Common myeloid progenitor, CD34-positive (primary cell): ENCODE data around the gene CHRNA4.

ENCODE experiments used
- CTCF ChIA-PET: fragments of 350-600 bp; sonication (Branson Sonifier 250); formaldehyde crosslinking; loops from one replicate; lab custom pipeline; 2021; ENCODE audit warnings: antibody characterized with exemption; lab: Charles Lee
- POLR2A ChIA-PET: fragments of 350-600 bp; sonication (Branson Sonifier 250); formaldehyde crosslinking; loops from one replicate; lab custom pipeline; 2021; ENCODE audit warnings: antibody characterized with exemption; lab: Charles Lee
- DNase-seq, 3 donors: peaks; one replicate each; pipeline versions ENCODE4 v3.0.0 to v3.0.0-alpha.2; 2013
- H3K27ac ChIP-seq, 2 experiments: 1 replicate in 1 of 2; 2 replicates in 1 of 2; pipeline ENCODE4 v1.7.0; 2013; ENCODE audit warnings: inconsistent platforms in 2 of 2, low read length in 2 of 2, mild to moderate bottlenecking in 2 of 2, low read depth in 1 of 2, moderate library complexity in 1 of 2; ENCODE audit not compliant: severe bottlenecking in 2 of 2, insufficient read depth in 1 of 2, poor library complexity in 1 of 2
- H3K27me3 ChIP-seq, 5 experiments: replicated peaks in 2 of 5; 1 replicate in 3 of 5; 2 replicates in 2 of 5; pipeline versions ENCODE4 v1.6.1 to v1.7.0; 2013; ENCODE audit warnings: low read length in 4 of 5, mild to moderate bottlenecking in 2 of 5, moderate library complexity in 2 of 5, inconsistent platforms in 1 of 5; ENCODE audit not compliant: insufficient read depth in 5 of 5, control insufficient read depth in 4 of 5
- H3K36me3 ChIP-seq, 4 experiments: 1 replicate in 2 of 4; 2 replicates in 2 of 4; pipeline versions ENCODE4 v1.6.1 to v1.7.0; 2013; ENCODE audit warnings: low read length in 3 of 4, control low read depth in 1 of 4, mild to moderate bottlenecking in 1 of 4; ENCODE audit not compliant: control insufficient read depth in 4 of 4, insufficient read depth in 4 of 4
- H3K4me1 ChIP-seq, 4 experiments: 1 replicate in 3 of 4; 2 replicates in 1 of 4; pipeline versions ENCODE4 v1.6.1 to v1.7.1; 2013; ENCODE audit warnings: low read length in 3 of 4, mild to moderate bottlenecking in 3 of 4, control low read depth in 1 of 4, inconsistent platforms in 1 of 4, moderate library complexity in 1 of 4; ENCODE audit not compliant: control insufficient read depth in 4 of 4, insufficient read depth in 4 of 4; ENCODE audit errors: control extremely low read depth in 1 of 4
- H3K4me3 ChIP-seq, 7 experiments: 1 replicate in 4 of 7; 2 replicates in 3 of 7; pipeline versions ENCODE4 v1.5.1 to v1.7.0; 2013; ENCODE audit warnings: mild to moderate bottlenecking in 7 of 7, low read length in 6 of 7, moderate library complexity in 6 of 7, inconsistent platforms in 2 of 7, low read depth in 2 of 7, control low read depth in 1 of 7; ENCODE audit not compliant: insufficient read depth in 4 of 7, control insufficient read depth in 1 of 7; ENCODE audit errors: extremely low read depth in 1 of 7
- H3K9me3 ChIP-seq, 5 experiments: 1 replicate in 4 of 5; 2 replicates in 1 of 5; pipeline versions ENCODE4 v1.6.1 to v1.7.1; 2013; ENCODE audit warnings: low read length in 4 of 5, mild to moderate bottlenecking in 2 of 5, inconsistent platforms in 1 of 5, low read depth in 1 of 5, moderate library complexity in 1 of 5; ENCODE audit not compliant: control insufficient read depth in 4 of 5, insufficient read depth in 2 of 5; ENCODE audit errors: control extremely low read depth in 1 of 5
- WGBS: methylation state at CpG from one replicate; pipeline ENCODE4 v1.1.5; 2013; ENCODE audit not compliant: insufficient coverage; 5-methylcytosine and 5-hydroxymethylcytosine counted together

CHRNA4 gene

GRCh38 chr20:63316502-63316921 is 44.6 kb downstream of the CHRNA4 start:
- Histone ChIP-seq H3K27me3 (peaks cover 0 to 10% (median 0%) of the 10 kb centered on the region in 5 experiments), H3K27ac (no peak overlapping the region), H3K4me1 (no peaks in the 10 kb centered on the region), H3K36me3 (no peaks in the 10 kb centered on the region), H3K4me3 (no peak overlapping the region), H3K9me3 (no peaks in the 10 kb centered on the region)
- no peak for DNase-seq
- ChIA-PET CTCF (no interaction called here), POLR2A (no interaction called here)
- 95% methylated on average over 13 of the region's 14 CpGs for WGBS

- H3K4me1 ChIP-seq: no peaks in the 10 kb centered on the region
- H3K36me3 ChIP-seq: no peaks in the 10 kb centered on the region
- 76% methylated on average over 25 of the region's 31 CpGs for WGBS
- H3K27me3 ChIP-seq: peaks cover 0 to 4% (median 0%) of the 10 kb centered on the region in 5 experiments
- CTCF ChIA-PET: no interaction called here
- H3K9me3 ChIP-seq: no peaks in the 10 kb centered on the region
- DNase-seq: no peak
- H3K4me3 ChIP-seq: no peak overlapping the region
- POLR2A ChIA-PET: no interaction called here
- no peak overlapping the region for H3K27ac ChIP-seq
Observed at GRCh38 chr20:63315731-63316491, 45.2 kb downstream of the CHRNA4 start.

GRCh38 chr20:63315240-63315689 is 45.9 kb downstream of the CHRNA4 start:
- no peaks in the 10 kb centered on the region for H3K4me1 ChIP-seq
- ChIA-PET POLR2A (no interaction called here), CTCF (no interaction called here)
- peaks cover 0 to 4% (median 0%) of the 10 kb centered on the region in 5 experiments for H3K27me3 ChIP-seq
- 84% methylated on average over 12 of the region's 15 CpGs for WGBS
- no peaks in the 10 kb centered on the region for H3K36me3 ChIP-seq
- H3K9me3 ChIP-seq: no peaks in the 10 kb centered on the region
- no peak overlapping the region for H3K4me3 ChIP-seq
- no peak overlapping the region for H3K27ac ChIP-seq
- no peak for DNase-seq

- Histone ChIP-seq H3K27me3 (peaks cover 0 to 2% (median 0%) of the 10 kb centered on the region in 5 experiments), H3K27ac (no peak overlapping the region), H3K36me3 (no peaks in the 10 kb centered on the region), H3K4me1 (no peaks in the 10 kb centered on the region), H3K9me3 (no peaks in the 10 kb centered on the region), H3K4me3 (no peak overlapping the region)
- no peak for DNase-seq
- ChIA-PET POLR2A (no interaction called here), CTCF (no interaction called here)
- WGBS: 91% methylated on average over 15 of the region's 21 CpGs
Observed at GRCh38 chr20:63314566-63315239, 46.4 kb downstream of the CHRNA4 start.

GRCh38 chr20:63314015-63314471 is 47.1 kb downstream of the CHRNA4 start:
- 90% methylated on average over 6 of the region's 9 CpGs for WGBS
- ChIA-PET POLR2A (no interaction called here), CTCF (no interaction called here)
- Histone ChIP-seq H3K27me3 (peaks cover 0 to 5% (median 0%) of the 10 kb centered on the region in 5 experiments), H3K9me3 (no peaks in the 10 kb centered on the region), H3K36me3 (no peaks in the 10 kb centered on the region), H3K27ac (no peak overlapping the region), H3K4me1 (no peaks in the 10 kb centered on the region), H3K4me3 (no peak overlapping the region)
- DNase-seq: no peak

- Histone ChIP-seq H3K4me1 (no peaks in the 10 kb centered on the region), H3K27ac (no peak overlapping the region), H3K9me3 (no peaks in the 10 kb centered on the region), H3K4me3 (no peak overlapping the region), H3K27me3 (peaks cover 0 to 7% (median 0%) of the 10 kb centered on the region in 5 experiments), H3K36me3 (no peaks in the 10 kb centered on the region)
- WGBS: 93% methylated on average over 16 of the region's 25 CpGs
- CTCF ChIA-PET: no interaction called here
- POLR2A ChIA-PET: no interaction called here
- no peak for DNase-seq
Observed at GRCh38 chr20:63313349-63314014, 47.7 kb downstream of the CHRNA4 start.
